Stimulated activated CD8-positive, alpha-beta memory T cell treated with anti-CD3 and anti-CD28 coated beads, Interleukin-7, amount 100 ng/mL, for 24 hours (primary cell): ENCODE measurements around the gene ADCY4.

Experiments
- DNase-seq: peaks from one replicate; pipeline ENCODE4 v3.0.0-alpha.2; 2020; ENCODE audit warnings: low read depth

Gene ADCY4

GRCh38 chr14:24273422-24273998, 61.4 kb downstream of the ADCY4 start:
- DNase-seq, result no peak

DNA sequence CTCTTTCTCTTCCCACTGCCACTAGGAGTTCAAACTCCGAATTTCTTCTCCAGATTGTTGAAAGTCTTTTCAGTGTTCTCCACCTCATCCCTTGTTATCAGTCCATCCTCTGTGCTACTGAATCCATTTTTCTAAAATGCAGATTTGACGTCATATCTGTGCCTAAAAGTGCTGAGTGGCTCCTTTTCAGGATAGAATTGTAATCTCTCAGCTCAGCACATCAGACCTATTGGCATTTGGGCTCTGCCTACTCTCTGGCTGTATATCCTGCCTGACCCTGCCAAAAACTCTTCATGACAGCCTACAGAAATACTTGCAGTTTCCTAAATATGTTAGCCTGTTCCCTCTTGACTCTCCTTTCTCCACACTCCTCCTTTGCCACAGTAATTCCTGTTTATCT, 62.4 kb downstream of the ADCY4 start:
- no peak for DNase-seq

GRCh38 chr14:24271834-24272263, 63.0 kb downstream of the ADCY4 start:
- DNase-seq, result no peak

DNA sequence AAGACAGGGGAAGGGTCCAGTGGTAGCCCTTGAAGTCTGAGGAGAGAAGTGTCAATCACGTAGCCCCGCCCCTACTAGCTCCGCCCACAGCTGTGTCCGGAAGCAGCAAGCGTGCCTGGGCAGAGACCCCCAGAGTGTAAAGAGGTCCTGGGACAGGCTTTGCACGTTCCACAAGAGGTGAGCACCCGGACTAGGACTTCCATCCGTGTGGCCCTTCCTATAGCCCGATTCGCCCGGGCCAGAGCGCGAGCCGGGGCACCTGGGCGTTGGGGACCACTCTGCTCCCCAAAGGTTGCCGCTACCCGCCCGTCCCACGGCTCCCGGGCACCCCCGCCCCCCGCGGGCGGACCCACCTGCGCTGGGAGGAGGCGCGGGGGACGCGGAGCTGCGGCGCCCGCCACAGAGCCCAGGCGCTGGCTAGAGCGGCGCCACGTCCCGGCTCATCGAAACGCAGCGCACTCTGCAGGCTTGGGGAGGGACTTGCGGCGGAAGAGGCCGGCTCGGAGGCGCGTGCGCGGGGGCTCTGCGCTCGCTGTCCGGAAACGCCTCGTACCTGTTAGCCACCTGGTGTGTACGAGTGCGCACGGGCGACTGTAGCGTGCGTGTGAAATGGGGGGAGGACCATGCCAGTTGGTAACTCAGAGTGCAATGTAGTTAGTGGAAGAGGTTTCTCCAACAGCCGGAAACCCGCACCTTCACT, 63.6 kb downstream of the ADCY4 start, which contains the start of gene RABGGTA:
RABGGTA (minus strand) TSS at position 464 of the 700 bp plus-strand sequence. CDS start 482 bp downstream, outside the sequence.
- peak; percentile 70 for DNase-seq

DNA sequence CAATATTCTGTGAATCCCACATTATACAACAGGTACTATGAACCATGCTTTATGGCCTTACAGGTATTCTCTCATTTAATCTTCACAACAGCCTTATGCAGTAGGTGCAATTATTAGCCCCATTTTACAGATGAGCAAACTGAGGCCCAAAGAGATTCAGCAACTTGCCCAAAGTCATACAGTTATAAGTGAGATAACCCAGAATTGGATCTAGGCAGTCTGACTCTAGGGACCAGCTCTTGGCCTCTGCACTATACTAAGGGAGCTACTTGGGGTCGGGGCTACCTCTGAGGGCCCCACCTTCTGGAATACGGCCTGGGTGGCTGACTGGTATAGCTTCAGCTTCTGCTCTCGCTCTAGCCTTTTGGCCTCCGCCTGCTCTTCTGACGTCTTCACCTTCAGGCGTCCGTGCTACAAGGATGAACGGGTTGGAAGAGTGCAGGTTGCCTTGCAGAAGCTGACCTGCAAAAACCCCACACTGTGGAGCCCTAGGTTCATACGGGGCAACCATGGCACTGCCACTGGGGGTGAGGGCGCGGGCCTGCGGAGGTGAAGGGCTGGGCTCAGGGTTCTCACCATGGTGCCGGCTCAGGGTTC, 64.2 kb downstream of the ADCY4 start:
- DNase-seq, result no peak

- DNase-seq, result no peak
Measured at GRCh38 chr14:24269910-24270536, 64.8 kb downstream of the ADCY4 start.

GRCh38 chr14:24269368-24269767, 65.5 kb downstream of the ADCY4 start:
- no peak for DNase-seq
